ENCODE data around the gene GNL1. TPM values are rescaled to one million over a fixed set of nuclear protein-coding genes. Genes with fewer than 3 reads are reported as not detected.

Gene GNL1
- total and polyA plus RNA-seq, 10 of the 15 experiments (the other 5 are each of a cell fraction or from before 2014, with no cell fraction given), result 0.18 to 64.5 (median 45.5) TPM

DNA sequence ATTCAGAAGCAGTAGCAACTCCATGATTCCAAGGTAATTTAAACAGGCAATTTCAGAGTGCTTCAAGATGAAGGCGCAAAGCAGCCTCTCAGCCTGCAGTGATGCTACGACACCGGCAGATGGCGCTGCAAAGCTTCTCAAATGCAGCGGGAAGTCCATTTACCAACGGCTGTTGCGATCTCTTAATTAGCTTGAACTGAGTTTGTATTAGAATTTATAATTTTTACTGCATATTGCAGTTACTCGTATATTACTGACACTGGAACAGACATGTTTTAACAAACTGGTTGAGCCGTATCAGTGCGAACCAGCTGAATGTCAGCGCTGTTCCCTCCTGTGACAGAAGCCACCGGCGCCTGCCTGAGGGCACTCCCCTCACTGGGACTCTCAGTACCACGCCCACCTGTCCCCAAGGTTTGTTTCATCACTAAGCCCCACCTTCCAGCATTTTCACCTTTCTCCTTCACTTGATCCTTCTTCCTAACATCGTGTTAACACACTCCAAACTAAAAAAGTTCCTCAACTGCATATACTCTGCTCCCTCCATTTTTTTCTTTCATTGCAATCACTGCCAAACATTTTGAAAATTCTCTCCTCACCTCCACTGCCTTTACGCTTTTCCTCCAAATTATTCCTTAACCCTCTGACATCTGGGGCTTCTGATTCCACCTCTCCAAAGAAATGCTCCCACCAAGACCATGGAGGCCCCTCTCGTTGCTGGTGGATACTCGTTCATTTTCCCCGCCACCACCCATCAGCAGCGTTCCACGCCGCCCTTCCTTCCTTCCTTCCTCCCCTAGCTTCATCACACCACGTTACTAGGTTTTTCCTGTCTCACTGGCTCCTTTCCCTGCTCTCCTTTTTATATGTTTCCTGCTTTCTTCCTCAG, 14.5 kb downstream of the GNL1 start (continued):
- TF ChIP-seq CBX3 (IDR thresholded peaks at IDR 0.05; ENCODE audit: borderline replicate concordance, low read depth) (no peak), KDM1A (IDR thresholded peaks at IDR 0.05; ENCODE audit: borderline replicate concordance) (no peak), SMAD1 (IDR thresholded peaks at IDR 0.05; ENCODE audit: low read depth, partially characterized antibody) (no peak), MEF2A (IDR thresholded peaks at IDR 0.05; ENCODE audit: insufficient read depth, low read depth, low read length) (no peak), WRNIP1 (IDR thresholded peaks at IDR 0.05; ENCODE audit: borderline replicate concordance, low read depth, low read length) (peak; percentile 84; the same call in 1 of the 2 replicates), CBFB (IDR thresholded peaks at IDR 0.05; ENCODE audit: low read depth) (no peak), CHD1 (IDR thresholded peaks at IDR 0.05; ENCODE audit: low read depth, low read length) (no peak), SREBF2 (IDR thresholded peaks at IDR 0.05; ENCODE audit: low read length) (no peak), NFIC (IDR thresholded peaks at IDR 0.05; ENCODE audit: low read depth, low read length) (no peak), ZSCAN29 (IDR thresholded peaks at IDR 0.05) (no peak), NRF1 (conservative IDR thresholded peaks at IDR 0.05; ENCODE audit: low read depth, low read length) (no peak), NFXL1 (IDR thresholded peaks at IDR 0.05; ENCODE audit: borderline replicate concordance) (no peak), RAD21 (IDR thresholded peaks at IDR 0.05; ENCODE audit: insufficient read depth, low read depth, low read length) (peak; percentile 68), STAT1 (conservative IDR thresholded peaks at IDR 0.05) (no peak), FOXM1 (IDR thresholded peaks at IDR 0.05; ENCODE audit: low read depth, low read length) (peak; percentile 53; the same call in 1 of the 2 replicates), FOXK2 (IDR thresholded peaks at IDR 0.05) (no peak)
- TF ChIP-seq, protein P1, sequence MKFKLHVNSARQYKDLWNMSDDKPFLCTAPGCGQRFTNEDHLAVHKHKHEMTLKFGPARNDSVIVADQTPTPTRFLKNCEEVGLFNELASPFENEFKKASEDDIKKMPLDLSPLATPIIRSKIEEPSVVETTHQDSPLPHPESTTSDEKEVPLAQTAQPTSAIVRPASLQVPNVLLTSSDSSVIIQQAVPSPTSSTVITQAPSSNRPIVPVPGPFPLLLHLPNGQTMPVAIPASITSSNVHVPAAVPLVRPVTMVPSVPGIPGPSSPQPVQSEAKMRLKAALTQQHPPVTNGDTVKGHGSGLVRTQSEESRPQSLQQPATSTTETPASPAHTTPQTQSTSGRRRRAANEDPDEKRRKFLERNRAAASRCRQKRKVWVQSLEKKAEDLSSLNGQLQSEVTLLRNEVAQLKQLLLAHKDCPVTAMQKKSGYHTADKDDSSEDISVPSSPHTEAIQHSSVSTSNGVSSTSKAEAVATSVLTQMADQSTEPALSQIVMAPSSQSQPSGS (IDR thresholded peaks at IDR 0.05; ENCODE audit: low read length), result no peak
- TF ChIP-seq, protein P2, sequence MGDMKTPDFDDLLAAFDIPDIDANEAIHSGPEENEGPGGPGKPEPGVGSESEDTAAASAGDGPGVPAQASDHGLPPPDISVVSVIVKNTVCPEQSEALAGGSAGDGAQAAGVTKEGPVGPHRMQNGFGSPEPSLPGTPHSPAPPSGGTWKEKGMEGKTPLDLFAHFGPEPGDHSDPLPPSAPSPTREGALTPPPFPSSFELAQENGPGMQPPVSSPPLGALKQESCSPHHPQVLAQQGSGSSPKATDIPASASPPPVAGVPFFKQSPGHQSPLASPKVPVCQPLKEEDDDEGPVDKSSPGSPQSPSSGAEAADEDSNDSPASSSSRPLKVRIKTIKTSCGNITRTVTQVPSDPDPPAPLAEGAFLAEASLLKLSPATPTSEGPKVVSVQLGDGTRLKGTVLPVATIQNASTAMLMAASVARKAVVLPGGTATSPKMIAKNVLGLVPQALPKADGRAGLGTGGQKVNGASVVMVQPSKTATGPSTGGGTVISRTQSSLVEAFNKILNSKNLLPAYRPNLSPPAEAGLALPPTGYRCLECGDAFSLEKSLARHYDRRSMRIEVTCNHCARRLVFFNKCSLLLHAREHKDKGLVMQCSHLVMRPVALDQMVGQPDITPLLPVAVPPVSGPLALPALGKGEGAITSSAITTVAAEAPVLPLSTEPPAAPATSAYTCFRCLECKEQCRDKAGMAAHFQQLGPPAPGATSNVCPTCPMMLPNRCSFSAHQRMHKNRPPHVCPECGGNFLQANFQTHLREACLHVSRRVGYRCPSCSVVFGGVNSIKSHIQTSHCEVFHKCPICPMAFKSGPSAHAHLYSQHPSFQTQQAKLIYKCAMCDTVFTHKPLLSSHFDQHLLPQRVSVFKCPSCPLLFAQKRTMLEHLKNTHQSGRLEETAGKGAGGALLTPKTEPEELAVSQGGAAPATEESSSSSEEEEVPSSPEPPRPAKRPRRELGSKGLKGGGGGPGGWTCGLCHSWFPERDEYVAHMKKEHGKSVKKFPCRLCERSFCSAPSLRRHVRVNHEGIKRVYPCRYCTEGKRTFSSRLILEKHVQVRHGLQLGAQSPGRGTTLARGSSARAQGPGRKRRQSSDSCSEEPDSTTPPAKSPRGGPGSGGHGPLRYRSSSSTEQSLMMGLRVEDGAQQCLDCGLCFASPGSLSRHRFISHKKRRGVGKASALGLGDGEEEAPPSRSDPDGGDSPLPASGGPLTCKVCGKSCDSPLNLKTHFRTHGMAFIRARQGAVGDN (IDR thresholded peaks at IDR 0.05), result no peak
- TF ChIP-seq, protein P3, sequence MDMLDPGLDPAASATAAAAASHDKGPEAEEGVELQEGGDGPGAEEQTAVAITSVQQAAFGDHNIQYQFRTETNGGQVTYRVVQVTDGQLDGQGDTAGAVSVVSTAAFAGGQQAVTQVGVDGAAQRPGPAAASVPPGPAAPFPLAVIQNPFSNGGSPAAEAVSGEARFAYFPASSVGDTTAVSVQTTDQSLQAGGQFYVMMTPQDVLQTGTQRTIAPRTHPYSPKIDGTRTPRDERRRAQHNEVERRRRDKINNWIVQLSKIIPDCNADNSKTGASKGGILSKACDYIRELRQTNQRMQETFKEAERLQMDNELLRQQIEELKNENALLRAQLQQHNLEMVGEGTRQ (IDR thresholded peaks at IDR 0.05; ENCODE audit: borderline replicate concordance, low read depth, low read length), result no peak
- TF ChIP-seq, protein P4, sequence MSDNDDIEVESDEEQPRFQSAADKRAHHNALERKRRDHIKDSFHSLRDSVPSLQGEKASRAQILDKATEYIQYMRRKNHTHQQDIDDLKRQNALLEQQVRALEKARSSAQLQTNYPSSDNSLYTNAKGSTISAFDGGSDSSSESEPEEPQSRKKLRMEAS (IDR thresholded peaks at IDR 0.05; ENCODE audit: low read depth, low read length), result 0 out of 2 replicates have a peak, but pooled peaks have one; percentile 34
- TF ChIP-seq, protein P5, sequence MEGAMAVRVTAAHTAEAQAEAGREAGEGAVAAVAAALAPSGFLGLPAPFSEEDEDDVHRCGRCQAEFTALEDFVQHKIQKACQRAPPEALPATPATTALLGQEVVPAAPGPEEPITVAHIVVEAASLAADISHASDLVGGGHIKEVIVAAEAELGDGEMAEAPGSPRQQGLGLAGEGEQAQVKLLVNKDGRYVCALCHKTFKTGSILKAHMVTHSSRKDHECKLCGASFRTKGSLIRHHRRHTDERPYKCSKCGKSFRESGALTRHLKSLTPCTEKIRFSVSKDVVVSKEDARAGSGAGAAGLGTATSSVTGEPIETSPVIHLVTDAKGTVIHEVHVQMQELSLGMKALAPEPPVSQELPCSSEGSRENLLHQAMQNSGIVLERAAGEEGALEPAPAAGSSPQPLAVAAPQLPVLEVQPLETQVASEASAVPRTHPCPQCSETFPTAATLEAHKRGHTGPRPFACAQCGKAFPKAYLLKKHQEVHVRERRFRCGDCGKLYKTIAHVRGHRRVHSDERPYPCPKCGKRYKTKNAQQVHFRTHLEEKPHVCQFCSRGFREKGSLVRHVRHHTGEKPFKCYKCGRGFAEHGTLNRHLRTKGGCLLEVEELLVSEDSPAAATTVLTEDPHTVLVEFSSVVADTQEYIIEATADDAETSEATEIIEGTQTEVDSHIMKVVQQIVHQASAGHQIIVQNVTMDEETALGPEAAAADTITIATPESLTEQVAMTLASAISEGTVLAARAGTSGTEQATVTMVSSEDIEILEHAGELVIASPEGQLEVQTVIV (IDR thresholded peaks at IDR 0.05; ENCODE audit: borderline replicate concordance, partially characterized antibody), result no peak

Measured in GM12878 (cell line).